Measurements from ENCODE around the gene RASGRF1. TPM values are rescaled to one million over a fixed set of nuclear protein-coding genes. Genes with fewer than 3 reads are reported as not detected.

RASGRF1 gene
- total RNA-seq, 2 experiments from 2014 or later: not detected

DNA sequence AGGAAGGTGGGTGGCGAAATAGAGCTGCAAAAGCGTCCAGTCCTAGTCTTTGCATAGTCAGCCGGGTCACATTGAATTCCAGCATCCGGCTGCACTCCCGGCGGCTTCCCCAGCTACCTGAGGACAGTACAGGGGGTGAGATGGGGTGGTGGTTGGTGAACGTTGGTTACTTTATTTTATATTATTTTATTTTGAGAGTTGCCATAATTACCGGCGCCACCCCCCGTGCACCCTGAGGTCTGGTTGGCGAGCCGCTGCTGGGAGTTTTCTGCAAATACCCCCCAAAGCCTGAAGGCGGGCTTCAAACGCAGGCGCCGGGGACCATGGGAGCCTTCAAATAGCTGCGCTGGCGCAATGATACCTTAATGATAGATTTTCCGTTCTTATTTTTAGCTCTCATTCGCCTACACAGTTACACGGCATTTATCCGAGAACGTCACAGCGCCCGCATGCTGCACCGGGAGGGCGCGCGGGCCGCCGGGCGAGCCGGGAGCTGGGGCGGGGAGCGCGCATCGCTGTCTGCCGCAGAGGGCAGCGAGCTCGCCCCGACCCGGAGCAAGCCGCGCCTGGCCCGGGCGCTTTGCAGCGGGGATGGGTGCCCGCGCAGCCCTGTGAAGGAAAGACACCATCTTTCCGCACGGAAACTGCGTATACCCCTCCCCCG, 756 bp upstream of the RASGRF1 start:
- Histone ChIP-seq H3K4me3 (ENCODE audit: low read length) (no peak overlapping the region), H3K36me3 (ENCODE audit: insufficient read depth, low read length) (no peaks in the 10 kb centered on the region), H3K4me1 (ENCODE audit: insufficient read depth, low read length) (peaks cover 11% of the 10 kb centered on the region), H3K9me3 (ENCODE audit: control insufficient read depth in 1 of 2, insufficient read depth in 1 of 2, low read length in 2 of 2) (peaks cover 0 to 3% of the 10 kb centered on the region in 2 experiments), H3K27ac (ENCODE audit: low read depth in 1 of 2, low read length in 2 of 2) (no peak overlapping the region), H3K27me3 (ENCODE audit: control insufficient read depth in 1 of 2, insufficient read depth in 2 of 2, low read length in 2 of 2) (peaks cover 49 to 62% of the 10 kb centered on the region in 2 experiments)
- ATAC-seq (ENCODE audit: poor library complexity): no peak
- DNase-seq: no peak
- intact Hi-C loops (cut with DNase I, micrococcal nuclease): no loop called here
- no peak overlapping the region for H3K4me3 Mint-ChIP-seq
- ChIA-PET CTCF (no interaction called here), POLR2A (interaction anchor here (0.6 kb wide), 1 partner anchor 134 kb away, joined by 4 read pairs; no protein-coding TSS in a partner anchor)
- H3K36me3 Mint-ChIP-seq (ENCODE audit: low read depth): no peaks in the 10 kb centered on the region
- no peak overlapping the region for H3K27ac Mint-ChIP-seq
- no peaks in the 10 kb centered on the region for H3K9me3 Mint-ChIP-seq
- peaks cover 76% of the 10 kb centered on the region for H3K27me3 Mint-ChIP-seq
- TF ChIP-seq, protein P1, sequence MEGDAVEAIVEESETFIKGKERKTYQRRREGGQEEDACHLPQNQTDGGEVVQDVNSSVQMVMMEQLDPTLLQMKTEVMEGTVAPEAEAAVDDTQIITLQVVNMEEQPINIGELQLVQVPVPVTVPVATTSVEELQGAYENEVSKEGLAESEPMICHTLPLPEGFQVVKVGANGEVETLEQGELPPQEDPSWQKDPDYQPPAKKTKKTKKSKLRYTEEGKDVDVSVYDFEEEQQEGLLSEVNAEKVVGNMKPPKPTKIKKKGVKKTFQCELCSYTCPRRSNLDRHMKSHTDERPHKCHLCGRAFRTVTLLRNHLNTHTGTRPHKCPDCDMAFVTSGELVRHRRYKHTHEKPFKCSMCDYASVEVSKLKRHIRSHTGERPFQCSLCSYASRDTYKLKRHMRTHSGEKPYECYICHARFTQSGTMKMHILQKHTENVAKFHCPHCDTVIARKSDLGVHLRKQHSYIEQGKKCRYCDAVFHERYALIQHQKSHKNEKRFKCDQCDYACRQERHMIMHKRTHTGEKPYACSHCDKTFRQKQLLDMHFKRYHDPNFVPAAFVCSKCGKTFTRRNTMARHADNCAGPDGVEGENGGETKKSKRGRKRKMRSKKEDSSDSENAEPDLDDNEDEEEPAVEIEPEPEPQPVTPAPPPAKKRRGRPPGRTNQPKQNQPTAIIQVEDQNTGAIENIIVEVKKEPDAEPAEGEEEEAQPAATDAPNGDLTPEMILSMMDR (IDR thresholded peaks at IDR 0.05): no peak
- no peaks in the 10 kb centered on the region for H3K4me1 Mint-ChIP-seq (ENCODE audit: low read depth)

DNA sequence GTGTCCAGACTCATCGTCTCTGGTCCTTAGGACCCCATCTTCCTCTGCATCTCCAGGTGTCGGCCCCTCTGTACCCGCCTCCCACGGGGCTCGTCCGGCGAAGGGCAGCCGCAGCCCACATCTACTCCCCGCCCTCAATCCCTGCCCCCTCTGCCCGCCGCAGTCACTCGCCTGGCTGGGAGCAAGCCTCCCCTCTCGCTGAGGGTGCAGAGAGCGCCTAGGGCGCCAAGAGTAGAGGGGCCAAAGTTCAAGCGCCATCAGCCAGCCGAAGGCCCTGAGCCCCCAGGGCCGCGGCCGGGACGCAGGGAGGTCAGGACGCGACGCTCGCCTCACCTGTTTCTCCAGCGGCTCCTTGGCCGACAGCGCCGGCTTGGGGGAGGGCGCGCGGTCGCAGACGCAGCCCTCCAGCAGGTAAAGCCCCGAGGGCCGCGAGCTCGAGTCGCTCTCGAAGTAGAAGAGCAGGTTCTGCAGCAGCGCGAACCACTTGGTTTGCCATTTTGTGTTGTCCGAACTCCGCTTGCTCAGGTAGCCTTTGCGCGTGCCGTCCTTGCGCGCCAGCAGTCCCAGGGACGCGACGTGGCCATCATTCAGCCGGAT, 592 bp downstream of the RASGRF1 start:
- H3K27me3 ChIP-seq (ENCODE audit: control insufficient read depth in 1 of 2, insufficient read depth in 2 of 2, low read length in 2 of 2): peaks cover 49 to 61% of the 10 kb centered on the region in 2 experiments
- H3K27ac ChIP-seq (ENCODE audit: low read depth in 1 of 2, low read length in 2 of 2): no peak overlapping the region
- H3K36me3 ChIP-seq (ENCODE audit: insufficient read depth, low read length): no peaks in the 10 kb centered on the region
- H3K4me1 Mint-ChIP-seq (ENCODE audit: low read depth): no peaks in the 10 kb centered on the region
- peaks cover 0 to 3% of the 10 kb centered on the region in 2 experiments for H3K9me3 ChIP-seq (ENCODE audit: control insufficient read depth in 1 of 2, insufficient read depth in 1 of 2, low read length in 2 of 2)
- H3K27me3 Mint-ChIP-seq: peaks cover 70% of the 10 kb centered on the region
- H3K36me3 Mint-ChIP-seq (ENCODE audit: low read depth): no peaks in the 10 kb centered on the region
- no peaks in the 10 kb centered on the region for H3K9me3 Mint-ChIP-seq
- peaks cover 11% of the 10 kb centered on the region for H3K4me1 ChIP-seq (ENCODE audit: insufficient read depth, low read length)
- ChIA-PET POLR2A (no interaction called here), CTCF (no interaction called here)
- intact Hi-C loops (cut with DNase I, micrococcal nuclease): no loop called here
- DNase-seq (no peak), ATAC-seq (ENCODE audit: poor library complexity) (no peak)
- H3K27ac Mint-ChIP-seq: no peak overlapping the region
- TF ChIP-seq, protein P1 (IDR thresholded peaks at IDR 0.05): no peak
- H3K4me3 ChIP-seq (ENCODE audit: low read length): no peak overlapping the region
- no peak overlapping the region for H3K4me3 Mint-ChIP-seq

DNA sequence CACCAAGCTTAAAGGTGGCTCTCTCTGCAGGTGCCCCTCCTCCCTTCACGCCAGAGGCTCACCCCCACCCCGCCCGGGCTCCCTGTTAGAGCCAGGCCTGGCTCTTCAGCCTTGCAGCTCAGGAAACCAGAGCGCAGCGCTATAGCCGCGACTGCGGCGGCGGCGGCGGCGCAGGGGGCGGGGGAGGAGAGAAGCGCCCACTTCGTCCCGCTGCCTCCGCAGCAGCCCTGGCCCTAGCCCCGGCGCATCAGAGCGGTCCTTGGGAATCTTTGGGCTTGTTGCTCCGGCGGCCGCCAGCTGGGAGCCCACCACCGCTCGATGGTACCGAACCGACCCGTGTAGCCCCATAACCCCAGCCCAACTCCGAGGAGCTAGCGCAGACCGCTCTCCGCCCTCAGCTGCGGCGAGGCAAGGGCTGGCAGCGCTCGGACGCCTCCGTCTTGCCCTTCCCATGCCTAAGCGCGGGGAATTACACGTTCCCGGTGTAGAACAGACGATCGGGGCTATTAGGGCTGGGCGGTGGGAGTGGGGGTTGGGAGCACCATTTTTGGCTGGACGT, 1.2 kb downstream of the RASGRF1 start:
- peaks cover 49 to 63% of the 10 kb centered on the region in 2 experiments for H3K27me3 ChIP-seq (ENCODE audit: control insufficient read depth in 1 of 2, insufficient read depth in 2 of 2, low read length in 2 of 2)
- Mint-ChIP-seq H3K27ac (no peak overlapping the region), H3K4me1 (ENCODE audit: low read depth) (no peaks in the 10 kb centered on the region), H3K27me3 (peaks cover 70% of the 10 kb centered on the region), H3K4me3 (no peak overlapping the region), H3K36me3 (ENCODE audit: low read depth) (no peaks in the 10 kb centered on the region), H3K9me3 (no peaks in the 10 kb centered on the region)
- H3K27ac ChIP-seq (ENCODE audit: low read depth in 1 of 2, low read length in 2 of 2): no peak overlapping the region
- POLR2A ChIA-PET: no interaction called here
- ATAC-seq (ENCODE audit: poor library complexity): no peak
- no peaks in the 10 kb centered on the region for H3K36me3 ChIP-seq (ENCODE audit: insufficient read depth, low read length)
- peaks cover 11% of the 10 kb centered on the region for H3K4me1 ChIP-seq (ENCODE audit: insufficient read depth, low read length)
- CTCF ChIA-PET: no interaction called here
- intact Hi-C loops (cut with DNase I, micrococcal nuclease): no loop called here
- TF ChIP-seq, protein P1 (IDR thresholded peaks at IDR 0.05): no peak
- no peak for DNase-seq
- no peak overlapping the region for H3K4me3 ChIP-seq (ENCODE audit: low read length)
- H3K9me3 ChIP-seq (ENCODE audit: control insufficient read depth in 1 of 2, insufficient read depth in 1 of 2, low read length in 2 of 2): peaks cover 0 to 3% of the 10 kb centered on the region in 2 experiments
